IPS-NIHi7 (cell line): Measurements from ENCODE around the gene LSM14B.

Experiments used
- DNase-seq: peaks from one replicate; pipeline ENCODE4 v3.0.0; 2012; ENCODE audit warnings: mixed read lengths; ENCODE audit errors: extremely low spot score

The LSM14B gene

DNA sequence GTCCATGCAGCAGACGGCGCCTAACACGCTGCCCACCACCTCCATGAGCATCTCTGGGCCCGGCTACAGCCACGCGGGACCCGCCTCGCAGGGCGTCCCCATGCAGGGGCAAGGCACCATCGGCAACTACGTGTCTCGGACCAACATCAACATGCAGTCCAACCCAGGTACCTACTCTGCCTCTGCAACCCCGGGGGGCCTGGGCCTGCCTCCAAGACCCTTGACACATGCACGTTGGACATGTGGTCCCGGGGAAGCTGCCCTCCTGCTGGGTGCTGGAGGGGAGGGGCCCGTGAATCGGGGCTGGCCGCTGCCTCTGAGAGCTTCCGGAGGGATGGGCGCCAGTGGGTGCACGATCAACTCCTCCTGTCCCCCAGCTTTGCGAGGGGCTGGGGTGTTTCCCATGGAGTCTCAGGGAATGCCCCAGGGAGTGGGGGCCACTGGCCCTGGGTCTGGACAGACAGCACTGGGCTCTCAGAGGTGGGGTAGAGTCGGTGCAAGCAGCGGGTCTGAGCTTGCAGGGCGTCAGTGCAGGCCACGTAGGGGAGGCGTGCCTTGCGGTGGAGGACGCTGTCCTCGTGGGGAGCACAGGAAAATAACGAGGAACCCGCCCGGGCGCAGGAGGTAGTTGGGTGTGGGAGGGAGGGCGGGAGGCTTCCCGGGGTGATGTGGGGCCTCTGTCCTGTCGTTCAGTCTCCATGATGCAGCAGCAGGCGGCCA is 40.6 kb downstream of the LSM14B start:
- DNase-seq, result no peak

DNA sequence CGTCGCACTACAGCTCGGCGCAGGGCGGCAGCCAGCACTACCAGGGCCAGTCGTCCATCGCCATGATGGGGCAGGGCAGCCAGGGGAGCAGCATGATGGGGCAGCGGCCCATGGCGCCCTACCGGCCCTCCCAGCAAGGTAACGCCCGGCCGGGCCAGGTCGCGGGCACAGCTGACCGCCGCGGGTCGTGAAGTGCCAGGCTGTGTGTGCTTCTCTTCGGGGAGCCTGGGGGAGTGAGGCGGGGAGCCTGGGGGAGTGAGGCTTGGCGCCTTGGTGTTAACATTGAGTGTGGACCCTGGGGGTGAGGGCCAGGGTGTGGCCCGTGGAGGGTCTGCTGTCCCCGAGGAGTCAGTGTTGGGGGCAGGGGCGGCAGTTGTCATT is 41.2 kb downstream of the LSM14B start:
- DNase-seq, result no peak

DNA sequence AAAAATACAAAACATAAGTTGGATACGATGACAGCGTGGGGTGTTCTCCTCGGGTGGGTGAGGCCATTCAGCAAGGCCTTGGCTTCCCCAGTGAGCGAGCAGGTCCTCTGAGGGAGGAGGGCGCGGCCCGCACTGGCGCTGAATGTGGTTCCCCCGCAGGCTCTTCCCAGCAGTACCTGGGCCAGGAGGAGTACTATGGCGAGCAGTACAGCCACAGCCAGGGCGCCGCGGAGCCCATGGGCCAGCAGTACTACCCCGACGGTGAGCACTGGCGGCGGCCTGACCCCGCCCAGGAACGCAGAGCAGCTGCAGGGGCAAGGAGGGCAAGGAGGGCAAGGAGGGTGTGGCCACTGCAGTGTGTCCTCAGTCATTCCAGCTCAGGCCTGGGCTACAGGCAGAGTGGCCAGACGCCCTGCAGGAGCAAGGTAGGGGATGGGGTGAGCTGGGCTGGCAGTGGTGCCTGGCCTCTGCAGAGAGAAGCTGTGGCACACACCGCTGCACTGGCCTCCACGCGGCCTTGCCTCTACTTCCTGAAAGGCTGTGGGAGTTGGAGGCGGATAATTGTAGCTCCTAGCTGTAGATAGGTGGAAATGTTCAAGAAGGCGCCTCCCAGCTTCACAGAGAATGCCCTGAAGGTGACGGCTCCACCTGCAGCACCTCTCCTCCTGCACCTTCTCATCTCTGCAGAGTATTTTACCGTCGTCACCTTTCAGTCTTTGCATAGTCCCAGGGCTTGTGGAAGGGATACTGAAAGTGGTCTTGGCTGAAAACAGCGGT is 41.9 kb downstream of the LSM14B start:
- DNase-seq, result no peak

DNA sequence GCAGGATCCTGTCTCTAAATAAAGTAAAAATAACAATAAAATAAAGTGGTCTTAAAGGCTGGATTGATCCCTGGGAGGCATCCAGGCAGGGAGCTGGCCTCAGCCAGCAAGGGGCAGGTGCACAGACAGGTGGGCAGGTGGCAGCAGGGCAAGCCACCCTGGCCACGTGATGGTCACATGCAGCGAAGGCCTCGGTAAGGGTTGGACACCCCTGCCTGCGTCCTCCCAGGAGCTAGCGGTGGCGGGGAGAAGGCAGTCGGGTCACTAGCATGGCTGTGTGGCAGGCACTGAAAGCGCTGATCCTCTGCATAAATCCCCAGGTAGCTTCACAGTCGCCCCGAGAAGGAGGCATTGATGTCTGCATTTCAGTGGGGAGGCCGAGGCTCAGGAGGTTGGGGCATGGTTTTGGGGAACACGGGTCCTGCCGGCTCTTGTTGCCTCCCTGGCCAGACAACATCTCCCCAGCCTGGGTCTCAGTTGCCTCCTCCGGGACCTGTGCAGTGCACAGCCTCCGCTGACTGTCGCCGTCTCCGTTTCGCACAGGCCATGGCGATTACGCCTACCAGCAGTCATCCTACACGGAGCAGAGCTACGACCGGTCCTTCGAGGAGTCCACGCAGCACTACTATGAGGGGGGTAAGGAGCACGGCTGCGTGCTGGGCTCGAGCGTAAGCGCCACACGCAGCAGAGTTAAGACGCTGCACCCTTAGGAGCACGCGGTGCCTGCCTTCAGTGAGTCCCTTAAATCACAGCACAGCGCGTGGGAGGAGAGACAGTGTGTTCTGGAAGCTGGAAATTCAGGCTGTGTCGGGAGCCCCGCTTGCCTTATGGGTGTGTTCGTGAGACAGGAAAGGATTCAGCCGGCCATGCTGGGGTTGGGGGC is 42.8 kb downstream of the LSM14B start:
- DNase-seq, result no peak

DNA sequence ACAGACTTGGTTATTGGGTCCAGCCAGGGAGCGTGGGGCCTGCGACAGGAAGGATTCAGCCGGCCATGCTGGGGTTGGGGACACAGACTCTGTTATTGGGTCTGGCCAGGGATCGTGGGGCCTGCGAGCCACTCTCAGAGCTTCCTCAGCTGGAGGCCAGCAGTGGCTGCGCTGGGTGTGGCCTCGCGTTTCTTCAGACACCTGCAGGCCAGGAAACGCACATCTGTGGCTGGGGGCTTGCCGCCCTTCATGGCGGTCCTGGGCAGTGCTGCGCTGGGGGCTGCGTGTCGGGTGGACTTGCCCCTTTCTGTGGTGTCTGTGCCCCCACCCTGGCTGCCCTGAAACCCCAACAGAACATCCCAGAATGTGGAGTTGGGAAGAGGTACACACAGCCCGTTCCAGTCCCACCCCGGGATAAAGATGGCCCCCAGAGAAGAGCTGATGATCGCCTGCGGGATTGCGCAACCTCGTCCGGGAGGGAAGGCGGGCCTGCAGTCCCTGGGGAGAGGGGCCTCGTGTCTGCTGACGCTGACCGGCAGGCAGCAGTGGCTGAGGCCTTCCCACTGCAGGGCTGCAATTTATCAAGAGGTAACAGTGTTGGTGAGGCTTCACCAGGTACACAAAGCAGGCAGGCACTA is 43.6 kb downstream of the LSM14B start:
- DNase-seq, result no peak

DNA sequence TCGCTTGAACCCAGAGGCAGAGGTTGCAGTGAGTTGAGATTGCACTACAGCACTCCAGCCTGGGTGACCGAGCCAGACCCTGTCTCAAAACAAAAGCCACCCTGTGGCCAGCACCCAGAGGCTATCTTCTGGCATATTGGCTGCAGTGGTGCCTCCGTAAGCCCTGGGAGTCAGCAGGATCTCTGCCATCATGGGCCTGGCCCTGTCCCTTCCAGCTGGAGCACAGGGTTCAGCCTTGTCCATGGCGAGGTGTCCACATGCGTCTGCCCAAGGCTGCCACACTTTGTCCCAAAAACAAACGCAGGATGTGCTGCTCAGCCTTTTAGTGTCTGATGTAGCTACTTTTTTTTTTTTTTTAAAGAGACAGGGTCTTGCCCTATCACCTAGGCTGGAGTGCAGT is 45.2 kb downstream of the LSM14B start:
- no peak for DNase-seq

DNA sequence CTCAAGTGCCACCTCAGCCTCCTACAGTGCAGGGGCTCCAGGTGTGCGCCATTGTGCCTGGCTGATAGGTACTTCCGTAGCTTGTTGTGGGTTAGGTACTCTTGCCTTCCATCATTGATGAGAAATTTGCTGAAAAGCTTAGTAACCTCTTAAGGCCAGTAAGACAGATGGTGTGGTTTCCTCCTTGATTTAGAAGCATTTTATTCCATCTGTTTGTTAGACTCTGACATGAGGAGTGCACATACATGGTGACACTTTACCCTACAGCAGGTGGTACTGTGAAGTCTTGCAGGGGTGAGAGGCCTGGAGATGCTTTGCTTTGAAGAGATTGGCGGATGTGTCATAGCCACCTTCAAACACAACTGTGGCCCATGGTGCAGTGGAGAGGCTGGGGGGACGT is 45.8 kb downstream of the LSM14B start:
- no peak for DNase-seq

DNA sequence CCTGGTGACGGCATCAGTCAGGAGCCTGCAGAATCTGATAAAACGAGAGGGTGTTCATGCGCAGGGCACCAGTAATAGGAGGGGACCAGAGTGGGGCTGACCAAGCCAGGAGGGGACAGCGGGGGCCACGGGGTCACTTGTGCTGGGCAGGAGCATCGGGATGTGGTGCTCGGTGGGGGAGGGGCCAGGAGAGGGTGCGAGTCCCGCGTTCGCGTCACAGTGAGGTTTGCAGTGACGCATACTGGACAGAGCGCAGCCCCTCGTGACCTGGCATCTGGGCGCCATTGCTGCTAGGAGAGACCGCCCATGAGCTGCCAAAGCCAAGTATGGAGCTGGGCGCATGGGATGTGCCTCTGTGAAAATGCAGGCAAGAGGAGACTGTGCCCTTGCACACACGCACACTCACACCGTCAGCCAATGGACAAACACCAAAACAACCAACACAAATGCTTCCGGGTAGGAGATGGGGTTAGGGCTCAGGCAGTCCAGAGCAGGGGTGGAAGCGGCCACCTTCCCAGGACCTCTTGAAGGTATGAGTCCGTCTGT is 46.7 kb downstream of the LSM14B start:
- no peak for DNase-seq

DNA sequence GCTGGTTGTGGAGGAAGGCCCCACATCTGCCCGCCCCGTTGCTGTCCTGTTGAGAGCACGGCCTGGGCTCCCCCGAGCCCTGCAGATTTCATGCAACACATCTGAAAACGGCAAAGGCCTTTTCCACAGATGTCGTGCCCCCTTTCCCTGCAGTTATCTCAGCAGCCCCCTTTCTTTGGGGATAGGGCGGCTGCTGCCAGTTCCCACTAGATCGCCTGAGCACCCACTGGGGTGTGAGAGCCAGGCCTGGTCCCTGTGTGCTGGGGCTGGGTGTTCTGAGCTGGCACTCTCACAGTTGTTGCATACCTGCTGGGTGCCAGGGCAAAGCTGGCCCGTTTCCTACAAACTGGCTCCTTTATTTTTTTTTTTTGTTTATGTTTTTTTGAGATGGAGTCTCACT is 48.3 kb downstream of the LSM14B start:
- no peak for DNase-seq

DNA sequence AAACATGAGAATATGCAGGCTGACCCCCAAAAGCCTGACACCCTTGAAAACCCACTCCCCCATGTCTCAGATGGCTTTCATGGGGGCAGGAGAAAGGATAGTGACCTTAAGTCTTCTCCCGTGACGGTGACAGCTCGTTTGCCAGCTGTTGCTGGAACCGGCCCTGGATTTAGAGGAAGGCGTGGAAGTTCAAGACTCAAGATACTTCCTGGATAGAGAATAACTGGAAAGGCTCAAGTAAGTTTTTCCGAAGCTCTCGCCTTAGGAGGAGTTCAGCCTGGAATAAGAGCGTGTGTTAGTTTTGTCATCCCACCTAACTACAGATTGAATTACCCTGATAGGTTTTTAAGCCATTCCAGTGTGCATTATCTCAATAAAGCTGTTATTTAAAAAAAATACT is 49.0 kb downstream of the LSM14B start:
- DNase-seq, result no peak

DNA sequence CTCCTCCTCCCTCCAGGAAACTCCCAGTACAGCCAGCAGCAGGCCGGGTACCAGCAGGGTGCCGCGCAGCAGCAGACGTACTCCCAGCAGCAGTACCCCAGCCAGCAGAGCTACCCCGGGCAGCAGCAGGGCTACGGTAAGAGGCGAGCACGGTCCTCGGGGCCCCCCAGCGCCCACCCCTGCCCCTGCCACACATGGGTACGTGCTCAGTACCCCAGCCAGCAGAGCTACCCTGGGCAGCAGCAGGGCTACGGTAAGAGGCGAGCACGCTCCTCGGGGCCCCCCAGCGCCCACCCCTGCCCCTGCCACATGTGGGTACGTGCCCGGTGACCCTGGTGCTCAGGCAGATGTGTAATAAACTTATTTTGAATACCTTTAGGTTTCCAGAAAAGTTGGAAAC is 50.4 kb downstream of the LSM14B start:
- DNase-seq, result no peak

DNA sequence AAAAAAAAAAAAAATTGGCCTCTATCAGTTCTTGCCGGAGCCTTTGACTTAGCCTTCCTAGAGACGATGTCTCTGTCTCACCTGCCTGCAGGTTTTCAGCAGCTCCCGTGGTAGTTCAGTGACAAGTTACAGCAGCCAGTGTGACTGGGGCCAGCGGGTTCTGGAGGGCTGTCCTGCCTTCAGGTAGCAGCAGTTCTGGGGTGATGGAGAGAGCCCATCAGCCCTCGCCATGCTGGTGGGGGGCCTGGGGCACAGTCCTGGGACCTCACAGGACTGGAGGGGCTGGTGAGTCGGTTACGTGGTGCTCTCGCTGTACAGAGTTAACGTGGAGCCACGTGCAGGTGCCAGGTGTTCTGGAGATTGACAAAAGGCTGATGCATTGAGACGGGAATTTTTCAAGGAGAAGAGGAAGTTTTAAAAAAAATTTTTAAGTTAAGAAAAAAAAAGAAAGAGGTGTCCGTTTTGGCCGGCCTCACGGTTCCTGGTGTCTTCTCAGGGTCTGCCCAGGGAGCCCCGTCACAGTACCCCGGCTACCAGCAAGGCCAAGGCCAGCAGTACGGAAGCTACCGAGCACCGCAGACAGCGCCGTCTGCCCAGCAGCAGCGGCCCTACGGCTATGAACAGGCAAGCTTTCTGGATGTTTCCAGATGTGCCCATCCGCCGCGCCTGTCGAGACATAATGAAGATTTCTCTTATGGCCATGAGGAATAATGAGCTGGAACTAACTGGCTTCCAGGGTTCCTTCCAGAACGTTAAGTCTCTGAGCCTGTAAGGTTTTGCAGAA is 51.9 kb downstream of the LSM14B start:
- DNase-seq, result no peak

DNA sequence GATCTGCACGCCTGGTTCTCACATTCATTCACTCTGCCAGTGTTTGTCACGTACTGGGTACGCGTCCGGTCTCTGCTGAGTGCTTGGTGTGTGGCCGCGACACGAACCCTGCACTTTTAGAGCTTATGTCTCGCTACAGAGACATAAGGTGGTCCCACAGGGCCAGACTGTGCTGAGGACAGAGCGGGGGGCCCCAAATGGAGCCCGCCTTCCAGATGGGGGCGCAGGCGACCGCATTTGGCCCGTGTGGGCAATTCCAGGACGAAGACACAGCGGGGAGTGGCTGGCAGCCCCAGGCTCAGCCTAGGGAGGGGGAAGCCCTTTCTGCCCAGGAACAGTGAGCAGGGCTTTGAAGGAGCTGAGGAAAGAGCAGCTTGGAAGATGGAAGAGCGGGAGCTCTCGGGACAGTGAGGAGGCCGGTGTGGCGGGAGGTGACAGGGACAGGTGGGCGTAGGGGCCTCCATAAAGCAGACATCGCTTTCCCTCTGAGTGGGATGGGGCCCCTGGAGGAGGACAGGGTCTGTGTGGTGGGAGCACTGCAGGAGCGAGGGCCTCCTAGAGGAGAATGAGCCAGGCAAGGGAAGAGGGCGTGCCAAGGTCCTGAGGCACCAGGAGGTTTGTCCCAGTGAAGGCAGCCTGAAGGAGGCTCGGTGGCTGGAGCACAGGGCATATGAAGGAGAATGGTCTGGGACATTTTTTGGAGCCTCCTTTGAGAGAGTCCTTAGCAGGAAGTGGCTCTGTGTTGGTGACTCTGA is 52.8 kb downstream of the LSM14B start:
- no peak for DNase-seq

DNA sequence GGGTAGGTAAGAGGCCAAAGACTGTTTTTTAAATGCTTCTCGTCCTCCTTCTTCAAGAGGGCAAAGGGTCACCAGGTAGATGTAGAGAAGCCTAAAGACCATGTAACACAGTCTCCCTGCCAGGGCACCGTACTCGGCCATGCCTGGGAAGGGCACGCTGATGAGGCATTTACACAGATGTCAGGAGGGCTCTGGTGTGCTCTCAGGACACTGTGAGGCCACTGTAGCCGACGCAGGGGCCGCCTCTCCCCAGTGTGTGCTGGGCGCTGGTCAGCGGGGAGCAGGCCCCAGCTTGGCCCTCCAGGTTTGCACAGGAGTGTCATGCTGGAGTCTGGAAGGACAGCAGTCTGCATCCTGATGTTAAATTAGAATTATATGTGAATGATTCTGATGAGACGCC is 53.4 kb downstream of the LSM14B start:
- DNase-seq, result no peak

DNA sequence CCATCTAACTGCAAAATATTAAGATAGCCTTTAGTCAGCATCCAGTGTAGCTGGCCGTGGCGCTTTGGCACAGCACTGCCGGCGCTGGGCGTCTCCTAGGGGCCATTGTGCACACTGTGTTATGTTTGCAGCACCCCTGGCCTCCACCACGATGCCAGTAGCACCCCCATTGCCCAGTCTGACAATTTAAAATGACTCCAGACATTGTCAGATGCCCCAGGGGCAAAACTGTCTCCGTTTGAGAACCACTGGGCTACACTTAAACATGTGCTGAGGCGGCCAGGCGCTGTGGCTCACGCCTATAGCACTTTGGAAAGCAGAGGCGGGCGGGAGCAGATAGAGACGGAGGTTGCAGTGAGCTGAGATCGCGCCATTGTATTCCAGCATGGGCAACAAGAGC is 54.6 kb downstream of the LSM14B start:
- no peak for DNase-seq

DNA sequence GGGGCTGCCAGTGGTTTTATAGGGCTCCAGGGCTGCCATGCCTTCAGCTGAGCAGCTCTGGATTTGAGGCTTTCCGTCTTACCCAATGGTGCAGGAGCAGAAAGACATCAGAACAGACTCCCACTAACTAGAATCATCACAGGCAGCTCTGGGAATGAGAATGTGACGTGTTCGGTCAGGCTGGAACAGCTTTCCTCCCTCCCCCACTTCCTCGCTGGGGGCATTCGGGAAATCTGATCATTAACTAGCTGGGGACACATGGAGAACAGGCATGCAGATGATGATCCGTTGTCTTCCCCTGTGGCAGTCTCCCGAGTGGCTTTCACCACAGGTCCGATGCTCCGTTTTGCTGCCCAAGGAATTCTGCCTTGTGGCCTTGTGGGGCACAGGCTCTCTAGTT is 55.0 kb downstream of the LSM14B start:
- DNase-seq, result no peak

DNA sequence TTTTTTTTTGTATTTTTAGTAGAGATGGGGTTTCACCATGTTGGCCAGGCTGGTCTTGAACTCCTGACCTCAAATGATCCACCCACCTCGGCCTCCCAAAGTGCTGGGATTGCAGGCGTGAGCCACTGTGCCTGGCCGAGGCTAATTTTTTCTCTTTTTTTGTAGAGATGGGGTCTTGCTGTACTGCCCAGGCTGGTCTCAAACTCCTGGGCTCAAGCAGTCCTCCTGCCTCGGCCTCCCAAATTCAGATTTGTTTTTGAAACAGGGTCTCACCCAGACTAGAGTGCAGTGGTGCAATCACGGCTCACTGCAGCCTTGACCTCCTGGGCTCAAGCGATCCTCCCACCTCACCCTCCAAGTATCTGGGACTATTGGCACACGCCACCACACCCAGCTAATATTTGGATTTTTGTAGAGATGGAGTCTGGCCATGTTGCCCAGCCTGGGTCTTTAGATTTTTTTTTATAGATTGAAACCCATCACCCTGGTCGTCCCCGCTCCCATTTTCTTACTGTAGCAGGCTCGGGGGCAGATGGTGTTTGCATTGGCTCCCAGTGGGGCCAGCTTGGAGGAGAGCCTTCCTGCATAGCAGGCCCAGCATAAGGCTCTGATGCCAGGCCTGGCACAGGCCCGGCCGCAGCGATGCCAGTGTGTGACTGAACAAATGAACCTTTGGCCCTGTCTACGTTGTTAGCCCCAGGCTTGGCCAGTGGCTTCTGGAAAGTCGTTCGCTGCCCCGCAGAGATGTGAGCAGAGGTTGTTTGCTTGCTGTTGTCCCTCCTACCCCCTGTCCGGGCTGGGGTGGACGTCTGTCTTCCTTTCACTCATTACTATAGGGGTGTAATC is 56.3 kb downstream of the LSM14B start:
- DNase-seq, result no peak

DNA sequence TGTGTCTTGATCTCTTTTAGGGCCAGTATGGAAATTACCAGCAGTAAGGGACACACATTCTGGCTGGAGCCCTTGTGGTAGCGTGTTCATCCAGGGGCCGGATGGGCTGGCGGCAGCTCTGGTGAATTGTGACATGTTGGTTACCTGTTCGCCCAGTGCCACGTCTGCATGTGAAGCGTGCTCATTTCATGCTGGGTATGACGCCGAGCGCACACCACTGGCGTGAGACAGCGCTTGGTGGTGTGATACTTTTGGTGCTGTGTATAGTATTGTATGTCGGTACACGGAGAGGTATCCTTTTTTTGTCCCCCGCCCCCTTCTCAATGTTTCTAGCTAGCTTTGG is 56.9 kb downstream of the LSM14B start:
- DNase-seq, result no peak

DNA sequence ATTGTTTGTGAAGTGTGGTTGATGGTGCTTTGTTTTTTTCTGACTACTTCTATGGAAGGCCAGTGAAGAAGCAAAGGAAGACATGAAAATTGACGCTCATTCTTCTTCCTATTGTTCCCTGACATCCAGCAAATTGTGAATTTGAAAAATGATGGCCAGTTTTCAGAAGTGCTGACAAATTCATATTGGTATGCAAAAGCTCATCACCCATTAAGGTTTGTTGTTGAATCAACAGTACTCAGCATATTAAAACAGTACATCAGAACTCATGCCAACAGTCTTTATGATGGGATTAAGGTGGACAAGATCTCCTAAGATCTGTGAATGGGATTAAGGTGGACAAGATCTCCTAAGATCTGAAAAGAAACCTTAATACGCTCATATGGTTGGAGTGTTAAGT is 59.5 kb downstream of the LSM14B start:
- DNase-seq, result no peak
